Hematopoietic multipotent progenitor cell (in vitro differentiated cells): Measurements from ENCODE around the gene SSX5. TPM values are rescaled to one million over a fixed set of nuclear protein-coding genes. Genes with fewer than 3 reads are reported as not detected.
"Not testable (repeated sequence)": the region's sequence is repeated elsewhere in the genome, so short reads cannot be mapped to it uniquely, and the experiment has no call there.

Source experiments
- DNase-seq, 3 donors: peaks; one replicate each; pipeline ENCODE4 v3.0.0-alpha.2; 2011 to 2015; ENCODE audit warnings: low read depth in 2 of 3, low spot score in 2 of 3
- small RNA-seq: library from RNA; depleted of rRNA; stranded (forward); fragments of <200 nt; gene quantifications from one replicate; pipeline ENCODE3, GENCODE V24; 2012
- total RNA-seq: library from RNA; depleted of rRNA; stranded (reverse); fragments of >200 nt; gene quantifications from one replicate; pipeline ENCODE4 v1.2.3, GENCODE V29; 2012

SSX5 gene
- total RNA-seq: not detected

GRCh38 chrX:48196745-48197201, at the start of gene SSX5:
SSX5 (minus strand) TSS chrX:48196795; CDS start chrX:48195358, 1,437 bp downstream.
- no peak for DNase-seq

GRCh38 chrX:48224196-48224595, 27.6 kb upstream of the SSX5 start:
- DNase-seq: not testable (repeated sequence)

- not testable (repeated sequence) for DNase-seq
Measured at GRCh38 chrX:48214341-48214740, 17.7 kb upstream of the SSX5 start.

GRCh38 chrX:48190024-48190423, 6.6 kb downstream of the SSX5 start:
- not testable (repeated sequence) for DNase-seq

GRCh38 chrX:48181882-48182281, 14.7 kb downstream of the SSX5 start:
- DNase-seq: not testable (repeated sequence)

GRCh38 chrX:48180811-48181210, 15.8 kb downstream of the SSX5 start:
- DNase-seq: no peak

- no peak for DNase-seq
Measured at GRCh38 chrX:48179691-48180090, 16.9 kb downstream of the SSX5 start.

GRCh38 chrX:48166322-48166721, 30.3 kb downstream of the SSX5 start:
- DNase-seq: not testable (repeated sequence)

- DNase-seq: no peak
Measured at GRCh38 chrX:48165241-48165640, 31.4 kb downstream of the SSX5 start.

- no peak for DNase-seq
Measured at GRCh38 chrX:48156014-48156413, 40.6 kb downstream of the SSX5 start.

- no peak for DNase-seq
Measured at GRCh38 chrX:48154796-48155195, 41.8 kb downstream of the SSX5 start.

GRCh38 chrX:48153769-48154168, 42.8 kb downstream of the SSX5 start:
- no peak for DNase-seq

- not testable (repeated sequence) for DNase-seq
Measured at GRCh38 chrX:48142697-48143096, 53.9 kb downstream of the SSX5 start.

- not testable (repeated sequence) for DNase-seq
Measured at GRCh38 chrX:48141810-48142508, 54.6 kb downstream of the SSX5 start.

- DNase-seq: not testable (repeated sequence)
Measured at GRCh38 chrX:48139076-48139475, 57.5 kb downstream of the SSX5 start.

Small RNA genes lying within 50 kb of the gene (small RNA-seq; reads per million reads assigned to genes)
- gene AC245047.3 (not detected), gene AC245047.7 (not detected), gene RNA5SP503 (not detected), gene RNU6-707P (not detected)

Other genes starting within 250 kb of the SSX5 start
- gene ZNF182, start 192.8 kb downstream of the SSX5 start, total RNA-seq: 2.2 TPM
- not detected for gene SPACA5, start 189.8 kb downstream of the SSX5 start, total RNA-seq
- gene ZNF630, start 125.2 kb downstream of the SSX5 start, total RNA-seq: 1.3 TPM
- gene SPACA5B, start 66.2 kb downstream of the SSX5 start, total RNA-seq: not detected
- not detected for gene SSX1, start 58.6 kb upstream of the SSX5 start, total RNA-seq
- gene SSX3, start 159.9 kb upstream of the SSX5 start, total RNA-seq: not detected
- not detected for gene SSX4, start 186.7 kb upstream of the SSX5 start, total RNA-seq
- not detected for gene SSX4B, start 215.2 kb upstream of the SSX5 start, total RNA-seq